GM06990 (cell line): ENCODE data around the gene GREB1.

Source experiments
- DNase-seq: peaks from one replicate; pipeline ENCODE4 v3.0.0-alpha.2; 2011; ENCODE audit not compliant: insufficient read length; ENCODE audit errors: extremely low read depth
- H3K27me3 ChIP-seq: replicated peaks from 2 replicates; pipeline ENCODE4 v1.6.0; 2011; ENCODE audit warnings: low read length; ENCODE audit not compliant: control insufficient read depth, insufficient read depth
- H3K36me3 ChIP-seq: 2 replicates; pipeline ENCODE4 v1.5.1; 2011; ENCODE audit warnings: low read length; ENCODE audit not compliant: control insufficient read depth, insufficient read depth
- H3K4me3 ChIP-seq: replicated peaks from 2 replicates; pipeline ENCODE4 v1.5.1; 2011; ENCODE audit warnings: low read depth, mild to moderate bottlenecking, control low read depth, low read length
- TF ChIP-seq, protein P1 (sequence below): IDR thresholded peaks from 2 replicates; pipeline ENCODE4 v1.5.1; 2011; ENCODE audit warnings: low read length, control low read depth, mild to moderate bottlenecking, inconsistent platforms; ENCODE audit not compliant: insufficient read depth, poor library complexity, severe bottlenecking

Gene GREB1

DNA sequence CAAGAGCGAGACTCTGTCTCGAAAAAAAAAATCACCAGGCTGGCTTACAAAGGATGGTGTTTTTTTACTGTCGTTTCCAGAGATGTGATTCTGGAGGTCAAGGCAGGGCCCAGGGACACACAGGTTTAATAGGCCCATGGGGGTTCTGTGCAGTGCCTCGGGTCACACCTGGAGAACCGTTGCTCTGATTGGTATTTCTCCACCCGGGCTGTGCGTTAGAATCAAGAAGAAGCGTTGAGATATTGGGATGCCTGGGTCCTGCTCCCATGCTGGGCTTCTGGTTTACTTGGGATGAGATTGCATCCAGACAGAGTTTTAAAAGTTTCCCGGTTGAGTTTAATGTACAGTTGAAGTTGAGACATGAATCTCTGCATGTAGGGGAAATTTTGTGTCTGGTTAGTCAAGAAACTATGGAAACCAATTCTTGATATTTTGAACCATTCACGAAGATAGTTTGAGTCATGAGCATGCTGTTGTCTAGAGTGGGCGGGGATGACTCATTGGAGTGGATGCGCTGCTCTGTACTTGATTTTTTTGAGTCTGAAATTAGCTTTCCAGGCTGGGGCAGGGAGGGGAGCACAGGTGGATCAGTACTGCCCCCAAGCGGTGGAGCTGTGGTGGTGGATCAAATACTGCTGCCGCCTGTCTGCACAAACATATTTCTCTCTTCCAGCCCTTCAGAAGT is 50.1 kb downstream of the GREB1 start:
- no peak overlapping the region for H3K4me3 ChIP-seq
- peak; percentile 68 for DNase-seq
- peaks cover 2% of the 10 kb centered on the region for H3K27me3 ChIP-seq
- no peaks in the 10 kb centered on the region for H3K36me3 ChIP-seq
- TF ChIP-seq, protein P1, sequence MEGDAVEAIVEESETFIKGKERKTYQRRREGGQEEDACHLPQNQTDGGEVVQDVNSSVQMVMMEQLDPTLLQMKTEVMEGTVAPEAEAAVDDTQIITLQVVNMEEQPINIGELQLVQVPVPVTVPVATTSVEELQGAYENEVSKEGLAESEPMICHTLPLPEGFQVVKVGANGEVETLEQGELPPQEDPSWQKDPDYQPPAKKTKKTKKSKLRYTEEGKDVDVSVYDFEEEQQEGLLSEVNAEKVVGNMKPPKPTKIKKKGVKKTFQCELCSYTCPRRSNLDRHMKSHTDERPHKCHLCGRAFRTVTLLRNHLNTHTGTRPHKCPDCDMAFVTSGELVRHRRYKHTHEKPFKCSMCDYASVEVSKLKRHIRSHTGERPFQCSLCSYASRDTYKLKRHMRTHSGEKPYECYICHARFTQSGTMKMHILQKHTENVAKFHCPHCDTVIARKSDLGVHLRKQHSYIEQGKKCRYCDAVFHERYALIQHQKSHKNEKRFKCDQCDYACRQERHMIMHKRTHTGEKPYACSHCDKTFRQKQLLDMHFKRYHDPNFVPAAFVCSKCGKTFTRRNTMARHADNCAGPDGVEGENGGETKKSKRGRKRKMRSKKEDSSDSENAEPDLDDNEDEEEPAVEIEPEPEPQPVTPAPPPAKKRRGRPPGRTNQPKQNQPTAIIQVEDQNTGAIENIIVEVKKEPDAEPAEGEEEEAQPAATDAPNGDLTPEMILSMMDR, result peak; percentile 86

DNA sequence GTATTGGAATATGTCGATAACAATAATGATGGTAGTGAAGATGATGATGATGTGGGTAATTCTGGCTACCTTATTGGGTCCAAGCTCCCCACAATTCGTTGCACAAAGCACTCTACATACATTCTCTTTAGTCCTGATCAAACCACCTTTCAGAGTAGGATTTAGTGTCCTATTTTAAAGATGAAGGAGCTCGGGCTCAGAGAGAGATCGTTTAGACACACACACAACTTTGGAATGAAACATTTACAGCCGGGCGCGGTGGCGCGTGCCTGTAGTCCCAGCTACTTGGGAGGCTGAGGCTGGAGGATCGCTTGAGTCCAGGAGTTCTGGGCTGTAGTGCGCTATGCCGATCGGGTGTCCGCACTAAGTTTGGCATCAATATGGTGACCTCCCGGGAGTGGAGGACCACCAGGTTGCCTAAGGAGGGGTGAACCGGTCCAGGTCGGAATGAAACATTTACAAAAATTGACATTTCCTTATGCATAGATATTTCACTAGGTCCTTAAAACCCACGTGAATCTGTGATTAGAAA is 50.7 kb downstream of the GREB1 start:
- DNase-seq, result no peak
- peaks cover 2% of the 10 kb centered on the region for H3K27me3 ChIP-seq
- no peaks in the 10 kb centered on the region for H3K36me3 ChIP-seq
- TF ChIP-seq, protein P1, result no peak
- no peak overlapping the region for H3K4me3 ChIP-seq

DNA sequence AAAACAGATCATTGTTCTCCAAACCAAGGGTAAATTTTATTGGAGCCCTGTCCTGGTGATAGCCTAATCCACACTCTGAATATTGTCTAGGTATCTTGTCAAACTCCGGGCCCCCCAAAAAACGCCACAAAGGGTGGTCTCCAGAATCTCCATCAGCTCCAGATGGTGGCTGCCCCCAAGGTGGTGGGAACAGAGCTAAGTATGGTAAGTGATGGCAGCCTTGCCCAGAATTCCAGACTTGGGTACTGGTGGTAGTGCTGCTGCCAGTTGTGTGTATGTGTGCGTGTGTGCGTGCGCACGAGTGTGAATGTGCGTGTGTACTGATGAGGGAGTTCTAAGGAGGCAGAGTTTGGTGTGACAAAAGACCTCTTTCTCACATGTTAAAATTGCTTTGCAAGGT is 51.2 kb downstream of the GREB1 start:
- no peak overlapping the region for H3K4me3 ChIP-seq
- TF ChIP-seq, protein P1, result no peak
- DNase-seq, result no peak
- H3K36me3 ChIP-seq, result no peaks in the 10 kb centered on the region
- H3K27me3 ChIP-seq, result peaks cover 2% of the 10 kb centered on the region

DNA sequence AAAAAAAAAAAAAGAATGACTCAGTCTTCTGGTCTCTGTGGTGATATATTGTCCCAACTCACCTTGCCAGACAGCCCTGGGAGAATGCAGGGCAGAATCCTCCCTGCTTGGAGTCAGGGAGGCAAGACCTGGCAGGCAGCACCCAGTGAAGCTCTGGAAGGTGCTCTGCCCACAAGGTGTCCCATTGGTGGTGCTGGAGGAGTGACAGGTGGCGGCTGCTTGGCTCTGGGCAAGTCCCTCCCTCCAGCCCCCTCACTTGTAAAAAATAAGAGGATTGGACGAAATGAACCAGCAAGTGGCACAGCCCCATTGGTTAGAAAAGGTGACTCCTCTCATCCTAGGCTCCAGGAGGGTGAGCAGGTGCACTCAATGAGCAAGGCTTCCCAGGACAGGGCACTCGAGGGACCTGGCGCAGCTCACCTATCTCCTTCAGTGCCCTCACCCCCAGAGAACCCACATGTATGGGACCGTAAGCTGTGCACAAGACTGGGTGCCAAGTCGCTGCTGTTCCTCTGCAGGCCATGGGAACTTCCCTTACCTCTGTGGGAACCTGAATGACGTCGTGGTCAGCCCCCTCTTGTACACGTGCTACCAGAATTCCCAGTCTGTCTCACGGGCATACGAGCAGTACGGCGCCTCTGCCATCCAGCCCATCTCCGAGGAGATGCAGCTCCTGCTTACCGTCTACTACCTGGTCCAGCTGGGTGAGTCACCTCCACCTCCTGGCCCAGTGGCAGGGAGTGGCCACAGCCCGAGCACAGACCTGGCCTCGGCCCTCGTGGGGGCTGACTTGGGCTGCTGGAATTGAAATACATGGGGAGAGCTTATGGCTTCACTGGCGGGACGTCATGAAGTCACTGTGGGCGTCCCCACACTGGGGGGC is 54.6 kb downstream of the GREB1 start:
- TF ChIP-seq, protein P1, result no peak
- Histone ChIP-seq H3K27me3 (peaks cover 2% of the 10 kb centered on the region), H3K4me3 (no peak overlapping the region), H3K36me3 (no peaks in the 10 kb centered on the region)
- DNase-seq, result no peak

DNA sequence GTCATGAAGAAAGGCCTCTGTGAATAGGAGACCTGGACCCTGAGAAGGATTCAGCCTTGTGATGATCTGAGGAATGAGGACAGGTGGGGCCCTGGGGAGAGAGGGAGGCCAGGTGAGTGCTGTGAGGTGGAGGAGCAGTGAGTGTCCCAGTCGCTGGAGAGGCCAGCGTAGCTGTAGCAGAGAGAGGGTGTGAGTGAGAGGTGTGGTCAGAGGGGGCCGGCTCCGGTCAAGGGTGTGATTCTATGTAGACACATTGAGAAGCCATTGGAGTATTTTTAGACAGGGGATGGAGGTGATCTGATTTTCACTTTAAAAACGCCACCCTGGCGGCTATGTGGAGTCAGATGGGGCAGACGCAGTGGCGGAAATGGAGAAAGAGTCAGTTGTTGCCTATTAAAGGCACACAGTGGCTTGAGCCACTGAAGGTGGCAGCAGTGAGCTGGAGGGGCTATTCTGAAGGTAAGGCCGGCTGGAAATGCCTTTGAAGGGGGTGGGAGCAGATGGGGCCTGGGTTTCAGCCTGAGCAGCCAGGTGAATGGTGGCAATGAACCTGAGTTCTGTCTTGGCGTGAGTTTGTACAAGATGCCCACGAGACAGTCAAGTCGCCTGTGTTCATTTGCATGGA is 55.6 kb downstream of the GREB1 start:
- Histone ChIP-seq H3K36me3 (no peaks in the 10 kb centered on the region), H3K4me3 (no peak overlapping the region), H3K27me3 (peaks cover 2% of the 10 kb centered on the region)
- no peak for DNase-seq
- TF ChIP-seq, protein P1, result peak; percentile 48
